ENCODE results near the gene STRA6. TPM values are rescaled to one million over a fixed set of nuclear protein-coding genes. Genes with fewer than 3 reads are reported as not detected.

Gene STRA6
- polyA plus RNA-seq, 4 donors, result 25.0 to 49.2 (median 32.3) TPM

DNA sequence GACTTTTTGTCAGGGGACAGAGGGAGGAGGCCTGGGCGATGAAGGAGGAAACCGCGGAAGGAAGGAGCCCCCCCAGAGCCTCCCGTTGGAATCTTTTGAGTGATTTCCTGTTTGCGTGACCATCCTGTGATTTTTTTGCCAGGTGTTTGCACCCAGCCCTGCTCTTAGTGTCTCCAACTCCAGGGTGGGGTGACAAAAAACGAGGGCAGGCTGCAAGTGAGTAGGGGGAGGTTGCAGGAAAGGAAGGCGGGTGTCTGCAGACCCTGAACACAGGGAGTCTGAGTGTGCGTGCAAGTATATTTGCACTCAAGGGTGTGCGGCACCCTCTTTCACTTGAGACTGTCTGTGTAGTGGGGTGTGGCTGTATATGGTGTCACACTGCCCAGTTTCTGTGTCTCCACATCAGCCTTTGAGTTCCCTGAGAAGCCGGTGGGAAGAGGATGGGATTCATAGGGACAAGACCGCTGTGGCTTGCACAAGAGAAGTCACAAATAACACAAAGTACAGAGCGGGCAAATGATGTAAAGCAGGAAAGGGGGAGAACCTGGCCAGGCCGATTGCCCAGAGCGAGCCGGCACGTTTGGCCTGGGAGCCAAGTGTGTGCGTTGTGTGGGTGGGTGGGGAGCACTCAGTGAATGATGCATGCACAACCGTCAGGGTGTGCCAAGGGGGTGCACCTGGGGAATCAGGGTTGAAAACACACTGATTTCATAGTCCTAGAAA lies 65.6 kb downstream of the STRA6 start:
- DNase-seq (ENCODE audit: low read depth in 4 of 4, low spot score in 2 of 4), result no peak

DNA sequence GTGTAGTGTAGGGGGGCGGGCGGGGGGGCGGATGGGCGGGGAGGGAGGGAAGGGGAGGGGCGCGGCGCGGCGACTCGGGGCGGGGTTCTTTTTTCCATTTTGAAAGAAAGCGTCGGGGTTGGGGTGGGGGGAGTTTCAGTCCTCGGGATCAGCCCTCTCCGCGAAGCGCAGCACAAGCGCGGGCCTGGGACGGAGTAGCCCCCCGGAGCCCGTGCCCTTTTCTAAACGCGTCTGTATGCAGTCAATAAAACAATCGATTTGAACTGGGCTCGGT lies 66.1 kb downstream of the STRA6 start:
- DNase-seq (ENCODE audit: low read depth in 4 of 4, low spot score in 2 of 4), result no peak

- no peak for DNase-seq (ENCODE audit: low read depth in 4 of 4, low spot score in 2 of 4)
These were observed 67.5 kb downstream of the STRA6 start for GRCh38 chr15:74135041-74135565.

GRCh38 chr15:74134387-74135027 lies 68.1 kb downstream of the STRA6 start:
- DNase-seq (ENCODE audit: low read depth in 4 of 4, low spot score in 2 of 4), result no peak

GRCh38 chr15:74133694-74134386 lies 68.7 kb downstream of the STRA6 start:
- no peak for DNase-seq (ENCODE audit: low read depth in 4 of 4, low spot score in 2 of 4)

DNA sequence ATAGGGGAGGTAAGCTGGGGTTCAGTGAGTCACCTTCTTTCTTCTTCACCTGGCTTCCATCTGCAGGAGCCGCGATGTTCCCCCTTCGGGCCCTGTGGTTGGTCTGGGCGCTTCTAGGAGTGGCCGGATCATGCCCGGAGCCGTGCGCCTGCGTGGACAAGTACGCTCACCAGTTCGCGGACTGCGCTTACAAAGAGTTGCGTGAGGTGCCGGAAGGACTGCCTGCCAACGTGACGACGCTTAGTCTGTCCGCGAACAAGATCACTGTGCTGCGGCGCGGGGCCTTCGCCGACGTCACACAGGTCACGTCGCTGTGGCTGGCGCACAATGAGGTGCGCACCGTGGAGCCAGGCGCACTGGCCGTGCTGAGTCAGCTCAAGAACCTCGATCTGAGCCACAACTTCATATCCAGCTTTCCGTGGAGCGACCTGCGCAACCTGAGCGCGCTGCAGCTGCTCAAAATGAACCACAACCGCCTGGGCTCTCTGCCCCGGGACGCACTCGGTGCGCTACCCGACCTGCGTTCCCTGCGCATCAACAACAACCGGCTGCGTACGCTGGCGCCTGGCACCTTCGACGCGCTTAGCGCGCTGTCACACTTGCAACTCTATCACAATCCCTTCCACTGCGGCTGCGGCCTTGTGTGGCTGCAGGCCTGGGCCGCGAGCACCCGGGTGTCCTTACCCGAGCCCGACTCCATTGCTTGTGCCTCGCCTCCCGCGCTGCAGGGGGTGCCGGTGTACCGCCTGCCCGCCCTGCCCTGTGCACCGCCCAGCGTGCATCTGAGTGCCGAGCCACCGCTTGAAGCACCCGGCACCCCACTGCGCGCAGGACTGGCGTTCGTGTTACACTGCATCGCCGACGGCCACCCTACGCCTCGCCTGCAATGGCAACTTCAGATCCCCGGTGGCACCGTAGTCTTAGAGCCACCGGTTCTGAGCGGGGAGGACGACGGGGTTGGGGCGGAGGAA lies 69.6 kb downstream of the STRA6 start:
- DNase-seq (ENCODE audit: low read depth in 4 of 4, low spot score in 2 of 4), result no peak

- DNase-seq (ENCODE audit: low read depth in 4 of 4, low spot score in 2 of 4), result no peak
These were observed 70.8 kb downstream of the STRA6 start for GRCh38 chr15:74131628-74132413.

DNA sequence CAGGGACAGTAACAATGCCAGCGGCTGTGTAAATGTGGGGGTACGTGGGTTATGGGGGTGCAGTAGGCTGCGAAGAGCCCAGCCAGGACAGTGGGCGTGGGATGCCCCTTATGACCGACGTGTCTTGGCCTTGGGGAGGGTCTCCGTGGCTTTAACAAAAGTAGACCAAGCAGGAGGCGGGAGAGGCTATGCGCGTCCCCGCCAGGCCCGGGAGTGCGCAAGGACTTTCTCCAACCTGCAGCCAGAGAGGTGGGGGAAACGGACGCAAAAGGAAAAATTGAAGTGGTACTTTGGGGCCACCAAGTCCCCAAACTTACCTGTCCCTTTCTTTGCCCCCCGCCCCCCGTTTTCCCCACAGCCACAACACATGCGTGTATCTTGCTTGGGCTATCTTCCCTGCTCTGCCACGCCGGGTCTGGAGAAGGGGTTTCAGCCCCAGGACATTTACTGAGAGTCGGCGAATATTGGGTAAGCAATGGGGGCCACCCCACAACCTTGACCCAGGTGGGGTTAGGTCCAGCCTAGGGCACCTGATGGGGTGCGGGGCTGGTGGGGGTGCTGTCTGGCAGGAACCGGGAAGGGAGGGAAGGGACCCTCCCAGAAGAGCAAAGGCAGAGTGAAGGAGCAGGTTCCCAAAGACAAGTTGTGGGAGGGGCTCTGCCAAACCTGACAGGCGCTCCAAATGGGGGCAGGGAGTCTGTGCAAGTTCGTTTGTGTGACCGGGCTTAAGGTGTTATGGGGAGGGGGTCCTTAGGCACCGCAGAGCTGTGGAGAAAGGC lies 71.5 kb downstream of the STRA6 start:
- DNase-seq (ENCODE audit: low read depth in 4 of 4, low spot score in 2 of 4), result no peak

GRCh38 chr15:74130155-74130848 lies 72.3 kb downstream of the STRA6 start, which contains the start of gene ISLR2:
Gene ISLR2, plus strand, starts transcription at chr15:74130586. Its CDS starts 2,169 bp downstream, at chr15:74132755.
- DNase-seq (ENCODE audit: low read depth in 4 of 4, low spot score in 2 of 4), result no peak

DNA sequence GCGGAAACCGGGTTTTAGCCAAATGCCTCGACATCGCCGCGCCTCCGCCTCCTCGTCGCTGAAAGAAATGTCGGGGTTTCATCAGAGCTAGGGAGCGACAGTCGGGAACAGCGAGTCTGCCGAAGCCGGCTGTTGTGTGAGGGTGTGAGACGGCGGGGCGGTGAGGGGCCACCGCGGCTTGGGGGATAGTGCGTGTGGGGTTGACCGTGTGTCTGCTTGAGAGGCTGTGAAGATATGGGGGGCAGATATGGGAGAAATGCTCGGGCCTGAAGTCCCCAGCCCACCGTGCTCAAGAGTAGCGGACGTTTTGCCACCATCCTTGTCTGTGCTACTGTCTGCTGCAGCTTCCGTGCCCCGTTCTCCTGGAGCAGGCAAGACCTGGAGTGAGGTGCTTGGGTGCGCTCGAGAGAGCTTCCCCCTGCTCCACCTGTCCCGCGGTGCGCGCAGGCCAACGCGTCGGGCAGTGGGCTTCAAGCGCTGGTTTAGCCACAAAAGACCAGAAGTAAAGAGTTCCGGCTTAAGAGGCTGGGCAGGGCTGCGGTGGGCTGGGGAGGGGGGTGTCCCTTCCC lies 72.9 kb downstream of the STRA6 start:
- no peak for DNase-seq (ENCODE audit: low read depth in 4 of 4, low spot score in 2 of 4)

Other genes with a start within 250 kb of the STRA6 start
- gene STOML1, start 210.5 kb downstream of the STRA6 start, polyA plus RNA-seq (ENCODE audit: insufficient read length in 4 of 4), result 10 to 100 TPM; 11.2 to 18.0 (median 13.1) TPM
- 10 to 100 TPM; 24.7 to 38.9 (median 34.8) TPM for gene PML, start 208.1 kb downstream of the STRA6 start, polyA plus RNA-seq (ENCODE audit: insufficient read length in 4 of 4)
- under 1 TPM in 3 of 4 donors, not detected in 1; 0.31 to 0.57 (median 0.39) TPM for gene GOLGA6A, start 120.2 kb downstream of the STRA6 start, polyA plus RNA-seq (ENCODE audit: insufficient read length in 4 of 4)
- 1 to 10 TPM in 2 of 4 donors, under 1 TPM in 2; 0.31 to 1.6 (median 1.0) TPM for gene ISLR2, start 72.2 kb downstream of the STRA6 start, polyA plus RNA-seq (ENCODE audit: insufficient read length in 4 of 4)
- gene ISLR, start 29.1 kb downstream of the STRA6 start, polyA plus RNA-seq (ENCODE audit: insufficient read length in 4 of 4), result 10 to 100 TPM; 37.2 to 94.5 (median 64.0) TPM
- gene CCDC33, start 33.5 kb upstream of the STRA6 start, polyA plus RNA-seq (ENCODE audit: insufficient read length in 4 of 4), result 10 to 100 TPM in 1 of 4 donors, 1 to 10 TPM in 3; 4.8 to 10.4 (median 6.4) TPM
- gene CYP11A1, start 164.9 kb upstream of the STRA6 start, polyA plus RNA-seq (ENCODE audit: insufficient read length in 4 of 4), result 1 to 10 TPM; 1.2 to 1.9 (median 1.6) TPM
- 1 to 10 TPM; 5.3 to 7.3 (median 7.2) TPM for gene SEMA7A, start 231.2 kb upstream of the STRA6 start, polyA plus RNA-seq (ENCODE audit: insufficient read length in 4 of 4)